Heart left ventricle (tissue), 16 donors: ENCODE data around the gene FNDC3B. TPM values are rescaled to one million over a fixed set of nuclear protein-coding genes. Genes with fewer than 3 reads are reported as not detected.

Experiments used
- ATAC-seq, 4 donors: fragments of 200-7000 bp; cut with Tn5 transposase; one replicate each; pipeline ENCODE4 v1.9.1; 2020 to 2022; ENCODE audit warnings: moderate library complexity in 4 of 4, mild to moderate bottlenecking in 3 of 4, moderate number of reproducible peaks in 1 of 4
- DNase-seq, 5 donors: peaks; one replicate each; pipeline ENCODE4 v3.0.0-alpha.2; 2020
- H3K27ac ChIP-seq, 12 donors: fragments of 200-600 bp; sonication (generic) in 4 of 12; one replicate each; pipeline versions ENCODE4 v1.5.0 to v1.8.0; 2016 to 2022; ENCODE audit warnings: mild to moderate bottlenecking in 2 of 12
- H3K27me3 ChIP-seq, 9 donors: fragments of 200-600 bp; sonication (generic) in 2 of 9; one replicate each; pipeline versions ENCODE4 v1.5.1 to v1.8.0; 2016 to 2022; ENCODE audit warnings: mild to moderate bottlenecking in 3 of 9
- H3K36me3 ChIP-seq, 9 donors: fragments of 200-600 bp; sonication (generic) in 2 of 9; one replicate each; pipeline versions ENCODE4 v1.5.0 to v1.8.0; 2018 to 2022; ENCODE audit warnings: mild to moderate bottlenecking in 2 of 9
- H3K4me1 ChIP-seq, 12 donors: fragments of 200-600 bp; sonication (generic) in 4 of 12; one replicate each; pipeline versions ENCODE4 v1.5.0 to v1.8.0; 2016 to 2022; ENCODE audit warnings: mild to moderate bottlenecking in 3 of 12
- H3K4me3 ChIP-seq, 12 donors: fragments of 200-600 bp; sonication (generic) in 4 of 12; one replicate each; pipeline versions ENCODE4 v1.5.0 to v1.8.0; 2017 to 2022; ENCODE audit warnings: mild to moderate bottlenecking in 9 of 12, moderate library complexity in 4 of 12
- H3K9me3 ChIP-seq, 12 donors: fragments of 200-600 bp; sonication (generic) in 4 of 12; one replicate each; pipeline versions ENCODE4 v1.5.0 to v1.8.0; 2016 to 2022; ENCODE audit warnings: mild to moderate bottlenecking in 1 of 12
- POLR2A ChIP-seq, 2 donors: fragments of 450-650 bp; IDR thresholded peaks; one replicate each; pipeline ENCODE4 v1.6.1; 2017; ENCODE audit warnings: antibody characterized with exemption in 2 of 2, mild to moderate bottlenecking in 2 of 2, moderate library complexity in 2 of 2
- WGBS, 4 donors: extraction: QIAGEN DNeasy Blood & Tissue Kit in 2 of 4; methylation state at CpG; one replicate each; pipeline versions ENCODE4 v1.1.5 to v1.1.7; 2013 to 2018; 5-methylcytosine and 5-hydroxymethylcytosine counted together
- intact Hi-C, 10 donors: fragments of 100-400 bp; cut with DNase I; formaldehyde crosslinking; loops; one replicate each; pipeline versions ENCODE4 v1.11.1 to v1.14.2; 2022
- polyA plus RNA-seq, 2 donors: library from polyadenylated mRNA; stranded (reverse); fragments of 200-250 nt; gene quantifications; one replicate each; pipeline ENCODE4 v1.2.3, GENCODE V29; 2013
- total RNA-seq, 9 donors: library from RNA; depleted of rRNA in 2 of 9; stranded (reverse); fragments of >200 nt in 2 of 9; fragmentation: NEBNext Ultra II Directional in 3 of 9; extraction: Animal tissue kit (Norgen Biotek cat#: 25700) in 3 of 9; gene quantifications; one replicate each; pipeline versions ENCODE4 v1.1.0 to v1.2.4, GENCODE V29; 2016 to 2023
- TF ChIP-seq, protein P1 (sequence below), 12 donors: fragments of 200-600 bp; sonication (generic) in 4 of 12; IDR thresholded peaks; one replicate each; pipeline versions ENCODE4 v1.5.0 to v1.8.0; 2018 to 2022; ENCODE audit warnings: antibody characterized with exemption in 12 of 12, mild to moderate bottlenecking in 5 of 12
- donor health status: ischemic (EF 13 %, LVEDD 7.1; RV severe dilation, severe dysfunction).
- donor health status: healthy with polysubstance abuse.
- donor health status: DM: no; HTN: yes; CAD: no.
- donor health status: DM: no; HTN: no; CAD: no.
- donor health status: ischemic (EF 25% LVEDD 6.9; RV normal size, moderate dysfunction).
- donor health status: ischemic (EF 25% LVEDD 5.7; RV mildly dilated, moderate dysfunction).
- donor health status: healthy.
- donor health status: DM: yes; HTN: yes; CAD: no.
- donor health status: ischemic (EF 35%, LVEDD 5.7; RV mildly dilated, moderate dysfunction).
- donor health status: nonischemic (EF 11% LVEDD 7.7; RV severe dilation, severe dysfunction).
- donor health status: DM: yes; HTN: yes; CAD: no.
- donor health status: PGD.
- donor health status: ischemic (EF 29% LVEDD 5.4; RV normal size, mild dysfunction).
- donor health status: nonischemic (EF 23%, LVEDD 6.1; RV moderate dilation, normal function).

Gene FNDC3B
- total and polyA plus RNA-seq, 11 donors, result 9.4 to 113 (median 68.2) TPM

DNA sequence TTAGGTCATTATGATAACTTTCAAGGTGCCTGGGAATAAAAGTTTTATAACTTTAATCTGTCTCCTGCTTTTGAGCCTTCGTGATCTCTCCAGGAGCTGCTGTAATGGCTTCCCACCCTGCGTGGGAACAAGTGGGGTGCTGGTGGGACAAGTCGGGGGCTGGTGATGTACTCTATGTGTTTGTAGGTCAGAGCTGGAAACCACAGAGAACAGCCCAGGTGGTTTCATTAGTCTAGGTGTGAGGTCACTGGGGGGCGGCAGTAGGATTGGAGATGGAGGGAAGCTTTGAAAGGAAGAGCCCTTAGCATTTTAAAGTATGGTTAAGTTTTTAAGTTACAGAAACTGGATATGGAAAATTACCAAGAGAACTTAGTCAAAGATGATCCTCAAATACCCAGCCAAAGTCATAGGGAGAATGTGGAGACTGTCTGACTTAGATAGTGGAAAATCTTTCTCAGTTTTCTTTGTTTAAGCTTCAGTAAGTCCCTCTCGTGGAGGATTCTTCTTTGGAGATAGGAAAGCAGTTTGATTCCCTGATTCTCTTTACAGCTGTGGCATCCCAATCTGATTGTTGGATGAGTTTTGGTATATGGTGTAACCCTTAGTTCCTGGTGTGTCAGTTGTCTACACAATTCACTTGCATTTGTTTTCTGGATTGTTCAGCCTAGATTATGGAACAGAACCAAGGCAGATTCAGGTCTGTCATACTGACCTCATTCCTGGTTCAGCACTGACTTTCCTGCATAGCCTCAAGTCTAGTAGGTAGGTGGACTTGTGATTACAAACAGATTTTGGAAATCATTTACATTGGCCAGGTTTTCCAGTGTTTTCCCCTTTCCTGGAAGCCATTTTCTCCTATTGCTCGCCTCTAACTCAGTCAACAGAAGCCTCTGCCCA, 115.6 kb downstream of the FNDC3B start:
- intact Hi-C loops, result loop anchor here in 2 of 10 donors (10.0 kb wide), 2 partner anchors 50 to 110 kb away; no protein-coding TSS in a partner anchor
- no peak for ATAC-seq
- 87 to 90% (median 88%) methylated on average over 6 of the region's 6 CpGs for WGBS, 4 donors

DNA sequence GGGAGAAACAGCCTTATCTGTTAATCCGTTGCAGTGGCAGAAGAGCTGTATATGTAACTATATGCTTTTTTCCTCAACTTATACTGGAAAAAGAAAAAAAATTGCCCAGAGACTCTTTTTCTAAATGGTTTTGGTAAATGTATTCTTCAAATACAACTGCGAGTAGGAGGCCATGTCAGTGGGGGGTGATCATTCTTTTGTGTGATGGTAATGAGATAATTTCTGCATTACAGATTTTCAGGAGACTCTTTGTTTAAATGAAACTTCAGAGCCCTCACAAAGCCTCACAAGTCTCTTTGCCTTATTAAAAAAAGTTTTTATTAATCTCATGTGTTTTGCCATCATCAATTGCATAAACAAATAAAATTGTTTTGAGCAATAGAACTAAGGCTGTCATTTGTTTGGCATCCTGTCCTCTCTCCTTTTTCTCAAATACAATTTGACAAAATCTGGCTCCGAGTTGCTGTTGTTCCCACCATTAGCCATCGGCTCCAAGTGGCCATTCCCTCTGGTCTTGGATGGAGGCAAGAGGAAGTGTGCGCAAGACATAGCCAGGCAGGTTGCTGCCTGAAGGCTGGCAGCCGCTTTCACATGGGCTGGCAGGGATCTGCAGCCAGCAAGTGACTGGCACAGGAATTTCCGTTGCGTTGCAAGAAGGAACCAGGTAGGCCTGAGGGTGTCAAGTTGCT, 116.7 kb downstream of the FNDC3B start:
- no peak for ATAC-seq
- TF ChIP-seq, protein P1, sequence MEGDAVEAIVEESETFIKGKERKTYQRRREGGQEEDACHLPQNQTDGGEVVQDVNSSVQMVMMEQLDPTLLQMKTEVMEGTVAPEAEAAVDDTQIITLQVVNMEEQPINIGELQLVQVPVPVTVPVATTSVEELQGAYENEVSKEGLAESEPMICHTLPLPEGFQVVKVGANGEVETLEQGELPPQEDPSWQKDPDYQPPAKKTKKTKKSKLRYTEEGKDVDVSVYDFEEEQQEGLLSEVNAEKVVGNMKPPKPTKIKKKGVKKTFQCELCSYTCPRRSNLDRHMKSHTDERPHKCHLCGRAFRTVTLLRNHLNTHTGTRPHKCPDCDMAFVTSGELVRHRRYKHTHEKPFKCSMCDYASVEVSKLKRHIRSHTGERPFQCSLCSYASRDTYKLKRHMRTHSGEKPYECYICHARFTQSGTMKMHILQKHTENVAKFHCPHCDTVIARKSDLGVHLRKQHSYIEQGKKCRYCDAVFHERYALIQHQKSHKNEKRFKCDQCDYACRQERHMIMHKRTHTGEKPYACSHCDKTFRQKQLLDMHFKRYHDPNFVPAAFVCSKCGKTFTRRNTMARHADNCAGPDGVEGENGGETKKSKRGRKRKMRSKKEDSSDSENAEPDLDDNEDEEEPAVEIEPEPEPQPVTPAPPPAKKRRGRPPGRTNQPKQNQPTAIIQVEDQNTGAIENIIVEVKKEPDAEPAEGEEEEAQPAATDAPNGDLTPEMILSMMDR (IDR thresholded peaks at IDR 0.05), result no peak
- TF ChIP-seq POLR2A (IDR thresholded peaks at IDR 0.05), result no peak
- peak in 2 of 5 donors; percentile 50 to 60 for DNase-seq
- Histone ChIP-seq H3K27me3 (no peaks in the 10 kb centered on the region), H3K4me3 (no peak overlapping the region), H3K9me3 (peaks cover 0 to 4% (median 0%) of the 10 kb centered on the region in 12 donors), H3K4me1 (peaks cover 18 to 83% (median 68%) of the 10 kb centered on the region in 12 donors), H3K36me3 (no peaks in the 10 kb centered on the region), H3K27ac (peak overlapping the region in 7 of 12 donors; percentile 3 to 88 (median 23))
- 63 to 73% (median 66%) methylated on average over 8 of the region's 8 CpGs for WGBS, 4 donors
- intact Hi-C loops, result loop anchor here in 2 of 10 donors (10.0 kb wide), 2 partner anchors 49 to 111 kb away; no protein-coding TSS in a partner anchor

More for the DNA sequence above, 115.6 kb downstream of the FNDC3B start:
- H3K36me3 ChIP-seq, result no peaks in the 10 kb centered on the region
- H3K27ac ChIP-seq, result peak overlapping the region in 9 of 12 donors; percentile 1 to 88 (median 78)
- no peaks in the 10 kb centered on the region for H3K27me3 ChIP-seq
- peaks cover 18 to 78% (median 58%) of the 10 kb centered on the region in 12 donors for H3K4me1 ChIP-seq
- H3K9me3 ChIP-seq, result peaks cover 0 to 4% (median 0%) of the 10 kb centered on the region in 12 donors
- TF ChIP-seq, protein P1 (IDR thresholded peaks at IDR 0.05), result no peak
- no peak for DNase-seq
- H3K4me3 ChIP-seq, result no peak overlapping the region

DNA sequence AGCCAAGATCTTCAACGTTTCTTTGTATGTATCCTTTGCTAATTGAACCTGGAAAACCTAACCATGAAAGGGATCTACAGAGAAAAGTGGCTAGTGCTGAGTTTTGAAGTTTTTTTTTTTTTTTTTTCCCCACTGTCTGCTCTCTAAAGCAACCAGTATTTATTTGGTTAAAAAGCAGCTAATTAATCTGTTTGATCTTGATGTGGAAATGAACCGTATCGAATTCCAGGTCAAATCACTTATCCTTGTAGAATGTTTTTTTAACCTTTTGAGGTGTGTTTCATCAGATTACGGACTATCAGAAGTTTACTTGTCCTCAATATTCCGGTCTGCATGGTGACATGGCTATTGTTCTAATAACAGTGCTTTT, 117.2 kb downstream of the FNDC3B start:
- peaks cover 17 to 86% (median 71%) of the 10 kb centered on the region in 12 donors for H3K4me1 ChIP-seq
- peak overlapping the region in 4 of 12 donors; percentile 20 to 88 (median 30) for H3K27ac ChIP-seq
- H3K36me3 ChIP-seq, result peaks cover 0 to 5% (median 0%) of the 10 kb centered on the region in 9 donors
- no peak for DNase-seq
- no peak for ATAC-seq
- H3K9me3 ChIP-seq, result peaks cover 0 to 4% (median 0%) of the 10 kb centered on the region in 12 donors
- H3K4me3 ChIP-seq, result no peak overlapping the region
- intact Hi-C loops, result loop anchor here in 2 of 10 donors (10.0 kb wide), 2 partner anchors 48 to 112 kb away; no protein-coding TSS in a partner anchor
- H3K27me3 ChIP-seq, result no peaks in the 10 kb centered on the region
- 52 to 63% (median 61%) methylated on average over 5 of the region's 5 CpGs for WGBS, 4 donors
- TF ChIP-seq, protein P1 (IDR thresholded peaks at IDR 0.05), result no peak
- no peak for TF ChIP-seq POLR2A (IDR thresholded peaks at IDR 0.05)
